Caco-2 (cell line): ENCODE measurements around the gene AGTPBP1. TPM values are rescaled to one million over a fixed set of nuclear protein-coding genes. Genes with fewer than 3 reads are reported as not detected.

Experiments used
- BruUV-seq: library from RNA; stranded (reverse); fragments of 400-500 nt; replicated peaks from 2 replicates; lab custom pipeline; 2021; lab: Mats Ljungman, UMichigan
- CTCF ChIA-PET: fragments of 300-600 bp; sonication (Branson Sonifier 250); formaldehyde crosslinking; loops from one replicate; lab custom pipeline; 2022; ENCODE audit warnings: antibody characterized with exemption; lab: Charles Lee
- POLR2A ChIA-PET: fragments of 300-600 bp; sonication (Branson Sonifier 250); formaldehyde crosslinking; loops from one replicate; lab custom pipeline; 2022; ENCODE audit warnings: antibody characterized with exemption; lab: Charles Lee
- DNase-seq, 2 experiments: peaks; one replicate each; pipeline versions ENCODE4 v3.0.0 to v3.0.0-alpha.2; 2020 to 2022
- H3K27me3 ChIP-seq: replicated peaks from 2 replicates; pipeline ENCODE4 v1.6.0; 2011; ENCODE audit warnings: low read length; ENCODE audit not compliant: control insufficient read depth, insufficient read depth
- H3K36me3 ChIP-seq: 2 replicates; pipeline ENCODE4 v1.5.1; 2011; ENCODE audit warnings: low read length; ENCODE audit not compliant: control insufficient read depth, insufficient read depth
- H3K4me1 ChIP-seq: fragments of 250-450 bp; sonication (Bioruptor Pico); 2 replicates; pipeline ENCODE4 v1.5.1; 2020; ENCODE audit warnings: mild to moderate bottlenecking
- H3K4me3 ChIP-seq: 2 replicates; pipeline ENCODE4 v1.5.1; 2011; ENCODE audit warnings: low read depth, mild to moderate bottlenecking, control low read depth, low read length
- H3K9me3 ChIP-seq: fragments of 250-450 bp; sonication (Bioruptor Pico); 2 replicates; pipeline ENCODE4 v1.5.1; 2020; ENCODE audit warnings: mild to moderate bottlenecking, moderate library complexity
- H3K27ac Mint-ChIP-seq: one replicate; pipeline ENCODE4 v1.8.0; 2022; ENCODE audit warnings: mixed read lengths; ENCODE audit not compliant: unreplicated experiment
- H3K27me3 Mint-ChIP-seq: one replicate; pipeline ENCODE4 v1.8.0; 2022; ENCODE audit warnings: mixed read lengths; ENCODE audit not compliant: insufficient read depth, unreplicated experiment
- H3K36me3 Mint-ChIP-seq: one replicate; pipeline ENCODE4 v1.8.0; 2022; ENCODE audit warnings: mild to moderate bottlenecking, mixed read lengths; ENCODE audit not compliant: insufficient read depth, unreplicated experiment
- H3K4me1 Mint-ChIP-seq: one replicate; pipeline ENCODE4 v1.8.0; 2022; ENCODE audit warnings: low read depth, mixed read lengths; ENCODE audit not compliant: unreplicated experiment
- H3K4me3 Mint-ChIP-seq: one replicate; pipeline ENCODE4 v1.8.0; 2022; ENCODE audit warnings: mild to moderate bottlenecking, moderate library complexity, mixed read lengths; ENCODE audit not compliant: unreplicated experiment
- H3K9me3 Mint-ChIP-seq: one replicate; pipeline ENCODE4 v1.8.0; 2022; ENCODE audit warnings: mixed read lengths; ENCODE audit not compliant: unreplicated experiment
- CTCF ChIP-seq, 2 experiments: fragments of 200-600 bp in 1 of 2; IDR thresholded peaks; 1 replicate in 1 of 2; 2 replicates in 1 of 2; pipeline versions ENCODE4 v1.5.1 to v1.8.0; 2011 to 2022; ENCODE audit warnings: antibody characterized with exemption in 1 of 2, control low read depth in 1 of 2, inconsistent platforms in 1 of 2, low read depth in 1 of 2, low read length in 1 of 2, mild to moderate bottlenecking in 1 of 2, moderate library complexity in 1 of 2; ENCODE audit not compliant: insufficient read depth in 1 of 2, severe bottlenecking in 1 of 2, unreplicated experiment in 1 of 2
- intact Hi-C: fragments of 100-400 bp; cut with micrococcal nuclease; formaldehyde crosslinking; loops from one replicate; pipeline ENCODE4 v1.10.0; 2022; ENCODE audit not compliant: unreplicated experiment
- total RNA-seq: library from RNA; stranded (reverse); gene quantifications from 2 replicates; pipeline ENCODE4 v1.2.3, GENCODE V29; 2022

The AGTPBP1 gene
- total RNA-seq, 1 experiment from 2014 or later = 14.0 TPM

- intact Hi-C loops = no loop called here
- TF ChIP-seq CTCF (IDR thresholded peaks at IDR 0.05; ENCODE audit: insufficient read depth in 1 of 2, low read depth in 1 of 2, low read length in 1 of 2, severe bottlenecking in 1 of 2, unreplicated experiment in 1 of 2) = no peak
- H3K4me1 ChIP-seq = no peaks in the 10 kb centered on the region
- no peak overlapping the region for H3K4me3 ChIP-seq
- POLR2A ChIA-PET = no interaction called here
- no peaks in the 10 kb centered on the region for H3K4me1 Mint-ChIP-seq
- no TSS peak for BruUV-seq
- no peaks in the 10 kb centered on the region for H3K36me3 Mint-ChIP-seq
- no peaks in the 10 kb centered on the region for H3K9me3 Mint-ChIP-seq
- H3K27me3 ChIP-seq = no peaks in the 10 kb centered on the region
- no peaks in the 10 kb centered on the region for H3K27me3 Mint-ChIP-seq
- no peaks in the 10 kb centered on the region for H3K36me3 ChIP-seq
- DNase-seq = peak in 1 of 2 experiments; percentile 13
- H3K9me3 ChIP-seq = no peaks in the 10 kb centered on the region
- H3K4me3 Mint-ChIP-seq = no peak overlapping the region
- no peak overlapping the region for H3K27ac Mint-ChIP-seq
- CTCF ChIA-PET = no interaction called here
Observed at GRCh38 chr9:85541876-85542275, 199.9 kb downstream of the AGTPBP1 start.

- no peaks in the 10 kb centered on the region for H3K4me1 ChIP-seq
- no peaks in the 10 kb centered on the region for H3K36me3 ChIP-seq
- TF ChIP-seq CTCF (IDR thresholded peaks at IDR 0.05; ENCODE audit: insufficient read depth in 1 of 2, low read depth in 1 of 2, low read length in 1 of 2, severe bottlenecking in 1 of 2, unreplicated experiment in 1 of 2) = no peak
- no peak overlapping the region for H3K27ac Mint-ChIP-seq
- no peaks in the 10 kb centered on the region for H3K9me3 ChIP-seq
- no peaks in the 10 kb centered on the region for H3K27me3 Mint-ChIP-seq
- H3K36me3 Mint-ChIP-seq = no peaks in the 10 kb centered on the region
- H3K27me3 ChIP-seq = no peaks in the 10 kb centered on the region
- ChIA-PET POLR2A (no interaction called here), CTCF (no interaction called here)
- H3K4me1 Mint-ChIP-seq = no peaks in the 10 kb centered on the region
- H3K4me3 ChIP-seq = no peak overlapping the region
- intact Hi-C loops = no loop called here
- no peaks in the 10 kb centered on the region for H3K9me3 Mint-ChIP-seq
- H3K4me3 Mint-ChIP-seq = no peak overlapping the region
- no peak for DNase-seq
- BruUV-seq = no TSS peak
Observed at GRCh38 chr9:85536514-85536913, 205.2 kb downstream of the AGTPBP1 start.

- Mint-ChIP-seq H3K9me3 (no peaks in the 10 kb centered on the region), H3K4me1 (no peaks in the 10 kb centered on the region), H3K27ac (no peak overlapping the region), H3K4me3 (no peak overlapping the region), H3K27me3 (no peaks in the 10 kb centered on the region), H3K36me3 (no peaks in the 10 kb centered on the region)
- TF ChIP-seq CTCF (IDR thresholded peaks at IDR 0.05; ENCODE audit: insufficient read depth in 1 of 2, low read depth in 1 of 2, low read length in 1 of 2, severe bottlenecking in 1 of 2, unreplicated experiment in 1 of 2) = no peak
- DNase-seq = no peak
- Histone ChIP-seq H3K4me3 (no peak overlapping the region), H3K4me1 (no peaks in the 10 kb centered on the region), H3K9me3 (no peaks in the 10 kb centered on the region), H3K36me3 (no peaks in the 10 kb centered on the region), H3K27me3 (no peaks in the 10 kb centered on the region)
- ChIA-PET POLR2A (no interaction called here), CTCF (no interaction called here)
- BruUV-seq = no TSS peak
- intact Hi-C loops = no loop called here
Observed at GRCh38 chr9:85536076-85536475, 205.7 kb downstream of the AGTPBP1 start.
